ENCODE data around the gene DMTF1. TPM values are rescaled to one million over a fixed set of nuclear protein-coding genes. Genes with fewer than 3 reads are reported as not detected.

Gene DMTF1, protein sequence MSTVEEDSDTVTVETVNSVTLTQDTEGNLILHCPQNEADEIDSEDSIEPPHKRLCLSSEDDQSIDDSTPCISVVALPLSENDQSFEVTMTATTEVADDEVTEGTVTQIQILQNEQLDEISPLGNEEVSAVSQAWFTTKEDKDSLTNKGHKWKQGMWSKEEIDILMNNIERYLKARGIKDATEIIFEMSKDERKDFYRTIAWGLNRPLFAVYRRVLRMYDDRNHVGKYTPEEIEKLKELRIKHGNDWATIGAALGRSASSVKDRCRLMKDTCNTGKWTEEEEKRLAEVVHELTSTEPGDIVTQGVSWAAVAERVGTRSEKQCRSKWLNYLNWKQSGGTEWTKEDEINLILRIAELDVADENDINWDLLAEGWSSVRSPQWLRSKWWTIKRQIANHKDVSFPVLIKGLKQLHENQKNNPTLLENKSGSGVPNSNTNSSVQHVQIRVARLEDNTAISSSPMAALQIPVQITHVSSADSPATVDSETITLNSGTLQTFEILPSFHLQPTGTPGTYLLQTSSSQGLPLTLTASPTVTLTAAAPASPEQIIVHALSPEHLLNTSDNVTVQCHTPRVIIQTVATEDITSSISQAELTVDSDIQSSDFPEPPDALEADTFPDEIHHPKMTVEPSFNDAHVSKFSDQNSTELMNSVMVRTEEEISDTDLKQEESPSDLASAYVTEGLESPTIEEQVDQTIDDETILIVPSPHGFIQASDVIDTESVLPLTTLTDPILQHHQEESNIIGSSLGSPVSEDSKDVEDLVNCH
- total RNA-seq (100 to 1,000 TPM in 1 of 7 donors, 10 to 100 TPM in 6; 59.9 to 107 (median 84.2) TPM), polyA plus RNA-seq (10 to 100 TPM; 38.2 to 64.5 TPM)
- long read RNA-seq, donor 1, partial matches to known transcripts = 13 of 30 reads
- long read RNA-seq, donor 1, other reads (novel, unspliced or antisense) = 15 of 30 reads
- long read RNA-seq, donor 2, transcript DMTF1-229 (1 exons, 2,370 nt) = major isoform, 65 of 146 reads
- long read RNA-seq, donor 2, partial matches to known transcripts = 61 of 146 reads
- long read RNA-seq, donor 2, other reads (novel, unspliced or antisense) = 13 of 146 reads
- long read RNA-seq, donor 3, transcript DMTF1-201 (18 exons, 3,801 nt) = major isoform, 6 of 30 reads
- long read RNA-seq, donor 3, partial matches to known transcripts = 2 of 30 reads
- long read RNA-seq, donor 3, other reads (novel, unspliced or antisense) = 18 of 30 reads

DNA sequence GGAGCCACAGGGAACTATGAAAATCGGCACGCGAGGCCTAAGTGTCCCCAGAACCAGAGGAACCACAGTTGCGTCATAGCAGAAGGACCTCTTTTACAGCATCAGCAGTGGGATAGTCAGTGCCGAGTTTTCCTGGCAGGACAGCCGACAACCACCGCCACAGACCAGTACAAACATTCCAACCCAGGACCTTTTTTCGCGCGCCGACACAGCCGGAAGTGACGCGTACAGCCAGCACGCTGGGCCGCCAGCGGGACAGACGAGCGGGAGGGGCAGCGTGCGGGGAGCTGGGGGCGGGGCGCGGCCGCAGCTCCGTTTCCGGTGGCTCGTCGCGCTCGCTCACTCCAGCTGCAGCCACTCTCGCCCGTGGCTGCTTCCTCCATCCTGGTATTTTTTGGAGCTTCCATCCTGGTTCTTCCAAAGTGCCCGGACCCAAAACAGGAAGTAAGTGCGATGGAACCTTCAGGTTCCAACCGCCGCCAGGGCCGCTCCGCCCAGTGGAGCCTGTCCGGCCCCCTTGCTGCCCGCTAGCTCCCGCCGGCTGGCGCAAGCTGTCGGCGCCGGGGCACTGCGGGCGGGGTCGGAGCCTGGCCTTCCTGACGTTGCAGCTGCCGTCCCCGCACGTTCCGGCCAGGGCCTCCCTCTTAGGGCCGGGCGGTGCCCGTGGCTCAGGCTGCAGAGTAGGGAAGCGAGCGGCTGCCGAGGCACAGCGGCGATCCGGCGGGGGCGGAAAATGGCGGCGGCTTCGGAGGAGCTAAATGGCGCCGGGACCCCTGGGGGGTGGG lies at the start of gene DMTF1:
DMTF1 (plus strand) TSS at position 342 of the 785 bp plus-strand sequence. CDS start 12,489 bp downstream, outside the sequence.
- peak; percentile 92 to 97 (median 94) for DNase-seq
- Histone ChIP-seq H3K4me3 (peak within 1 kb of the TSS; percentile 97), H3K27ac (peak within 1 kb of the TSS; percentile 92 to 96), H3K36me3 (no peaks in the 10 kb centered on the region), H3K27me3 (no peaks in the 10 kb centered on the region), H3K4me1 (ENCODE audit: insufficient read depth) (no peaks in the 10 kb centered on the region), H3K9me3 (no peaks in the 10 kb centered on the region)
- intact Hi-C loops (cut with DNase I) = loop anchor here in 2 of 4 donors (5.0 to 10.0 kb wide), 2 partner anchors 62 to 70 kb away; partner anchors contain the start of gene TMEM243 (in 1 of the 2)
- WGBS, 3 donors = 0 to 1% (median 0%) methylated on average over 67 to 71 of the region's 71 CpGs
- TF ChIP-seq EP300 (IDR thresholded peaks at IDR 0.05) (peak; percentile 8), POLR2A (IDR thresholded peaks at IDR 0.05) (peak; percentile 63)
- TF ChIP-seq, protein P1, sequence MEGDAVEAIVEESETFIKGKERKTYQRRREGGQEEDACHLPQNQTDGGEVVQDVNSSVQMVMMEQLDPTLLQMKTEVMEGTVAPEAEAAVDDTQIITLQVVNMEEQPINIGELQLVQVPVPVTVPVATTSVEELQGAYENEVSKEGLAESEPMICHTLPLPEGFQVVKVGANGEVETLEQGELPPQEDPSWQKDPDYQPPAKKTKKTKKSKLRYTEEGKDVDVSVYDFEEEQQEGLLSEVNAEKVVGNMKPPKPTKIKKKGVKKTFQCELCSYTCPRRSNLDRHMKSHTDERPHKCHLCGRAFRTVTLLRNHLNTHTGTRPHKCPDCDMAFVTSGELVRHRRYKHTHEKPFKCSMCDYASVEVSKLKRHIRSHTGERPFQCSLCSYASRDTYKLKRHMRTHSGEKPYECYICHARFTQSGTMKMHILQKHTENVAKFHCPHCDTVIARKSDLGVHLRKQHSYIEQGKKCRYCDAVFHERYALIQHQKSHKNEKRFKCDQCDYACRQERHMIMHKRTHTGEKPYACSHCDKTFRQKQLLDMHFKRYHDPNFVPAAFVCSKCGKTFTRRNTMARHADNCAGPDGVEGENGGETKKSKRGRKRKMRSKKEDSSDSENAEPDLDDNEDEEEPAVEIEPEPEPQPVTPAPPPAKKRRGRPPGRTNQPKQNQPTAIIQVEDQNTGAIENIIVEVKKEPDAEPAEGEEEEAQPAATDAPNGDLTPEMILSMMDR (IDR thresholded peaks at IDR 0.05) = peak in 1 of 3 donors; percentile 24

DNA sequence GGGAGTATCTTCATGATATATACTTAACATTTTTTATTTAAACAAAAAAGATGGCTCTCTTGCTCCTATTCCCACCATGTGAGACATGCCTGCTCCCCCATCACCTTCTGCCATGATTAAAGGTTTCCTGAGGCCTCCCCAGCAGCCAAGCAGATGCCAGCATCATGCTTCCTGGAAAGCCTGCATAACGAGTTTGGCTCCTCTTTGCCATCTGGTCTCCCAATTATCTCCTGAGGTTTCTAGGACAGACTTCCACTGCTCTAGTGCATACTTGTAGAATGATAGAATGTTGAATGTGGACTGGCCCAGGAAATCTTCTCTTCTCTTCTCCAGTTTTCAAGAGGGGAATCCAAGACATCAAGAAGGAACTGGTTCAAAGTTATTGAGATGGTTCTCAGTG lies 46.9 kb upstream of the DMTF1 start:
- no peak for DNase-seq
- no peaks in the 10 kb centered on the region for H3K9me3 ChIP-seq
- H3K36me3 ChIP-seq = no peaks in the 10 kb centered on the region
- intact Hi-C loops (cut with DNase I) = no loop called here
- TF ChIP-seq EP300 (IDR thresholded peaks at IDR 0.05) = no peak
- TF ChIP-seq, protein P1 (IDR thresholded peaks at IDR 0.05) = no peak
- no peak for TF ChIP-seq POLR2A (IDR thresholded peaks at IDR 0.05)
- H3K27me3 ChIP-seq = no peaks in the 10 kb centered on the region
- no peak overlapping the region for H3K27ac ChIP-seq
- no peak overlapping the region for H3K4me3 ChIP-seq
- 21 to 50% (median 45%) methylated on average over 1 of the region's 1 CpG for WGBS, 3 donors
- H3K4me1 ChIP-seq (ENCODE audit: insufficient read depth) = no peaks in the 10 kb centered on the region

DNA sequence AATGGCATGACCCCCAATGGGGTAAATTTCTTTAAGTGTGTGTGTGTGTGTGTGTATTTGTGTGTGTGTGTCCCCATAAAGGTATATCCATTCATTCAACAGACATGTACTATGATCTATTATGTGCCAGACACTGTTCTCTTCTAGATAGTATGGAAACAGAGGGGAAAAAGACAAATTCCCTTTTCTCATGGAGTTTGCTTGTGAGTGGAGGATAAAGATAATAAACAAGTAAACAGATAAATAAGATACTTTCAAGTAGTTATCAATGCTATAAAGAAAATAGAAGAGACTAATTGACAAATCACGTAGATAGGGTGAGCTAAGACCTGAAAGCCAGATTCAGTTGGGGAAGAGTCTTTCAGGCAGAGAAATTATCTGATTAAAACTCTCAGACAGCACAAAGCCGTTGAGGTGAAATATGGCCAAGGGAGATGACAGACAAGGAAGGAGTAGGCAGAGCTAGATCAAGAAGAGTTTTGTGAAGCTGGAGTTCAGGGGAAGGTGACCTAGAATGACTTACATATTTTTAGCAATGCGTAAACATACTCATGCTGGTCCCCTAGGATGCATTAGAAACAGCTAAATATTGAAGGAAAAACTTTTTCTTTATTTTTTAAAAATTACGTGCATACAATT lies 45.2 kb upstream of the DMTF1 start:
- WGBS, 3 donors = 54 to 64% (median 57%) methylated on average over 4 of the region's 4 CpGs
- TF ChIP-seq, protein P1 (IDR thresholded peaks at IDR 0.05) = no peak
- TF ChIP-seq EP300 (IDR thresholded peaks at IDR 0.05) (no peak), POLR2A (IDR thresholded peaks at IDR 0.05) (no peak)
- Histone ChIP-seq H3K36me3 (no peaks in the 10 kb centered on the region), H3K4me3 (no peak overlapping the region), H3K9me3 (no peaks in the 10 kb centered on the region), H3K27me3 (no peaks in the 10 kb centered on the region), H3K4me1 (ENCODE audit: insufficient read depth) (no peaks in the 10 kb centered on the region), H3K27ac (no peak overlapping the region)
- intact Hi-C loops (cut with DNase I) = no loop called here
- no peak for DNase-seq
